Measurements from ENCODE around the gene GNAI3.

Gene GNAI3

GRCh38 chr1:109589177-109589576 is 40.8 kb downstream of the GNAI3 start (continued):
- TF ChIP-seq CREB5 (CRISPR knock-in tag; IDR thresholded peaks at IDR 0.05; ENCODE audit: low read depth) (no peak), OSR1 (CRISPR knock-in tag; IDR thresholded peaks at IDR 0.05) (no peak), RARB (CRISPR knock-in tag; IDR thresholded peaks at IDR 0.05) (no peak), GLIS3 (CRISPR knock-in tag; IDR thresholded peaks at IDR 0.05) (no peak), CSDC2 (CRISPR knock-in tag; IDR thresholded peaks at IDR 0.05) (no peak), ZNF8 (CRISPR knock-in tag; IDR thresholded peaks at IDR 0.05) (no peak), ZNF70 (CRISPR knock-in tag; IDR thresholded peaks at IDR 0.05) (no peak), TCF4 (CRISPR knock-in tag; IDR thresholded peaks at IDR 0.05; ENCODE audit: borderline replicate concordance) (no peak)

GRCh38 chr1:109589679-109590078 is 41.3 kb downstream of the GNAI3 start:
- ATAC-seq: no peak
- TF ChIP-seq, protein P1, sequence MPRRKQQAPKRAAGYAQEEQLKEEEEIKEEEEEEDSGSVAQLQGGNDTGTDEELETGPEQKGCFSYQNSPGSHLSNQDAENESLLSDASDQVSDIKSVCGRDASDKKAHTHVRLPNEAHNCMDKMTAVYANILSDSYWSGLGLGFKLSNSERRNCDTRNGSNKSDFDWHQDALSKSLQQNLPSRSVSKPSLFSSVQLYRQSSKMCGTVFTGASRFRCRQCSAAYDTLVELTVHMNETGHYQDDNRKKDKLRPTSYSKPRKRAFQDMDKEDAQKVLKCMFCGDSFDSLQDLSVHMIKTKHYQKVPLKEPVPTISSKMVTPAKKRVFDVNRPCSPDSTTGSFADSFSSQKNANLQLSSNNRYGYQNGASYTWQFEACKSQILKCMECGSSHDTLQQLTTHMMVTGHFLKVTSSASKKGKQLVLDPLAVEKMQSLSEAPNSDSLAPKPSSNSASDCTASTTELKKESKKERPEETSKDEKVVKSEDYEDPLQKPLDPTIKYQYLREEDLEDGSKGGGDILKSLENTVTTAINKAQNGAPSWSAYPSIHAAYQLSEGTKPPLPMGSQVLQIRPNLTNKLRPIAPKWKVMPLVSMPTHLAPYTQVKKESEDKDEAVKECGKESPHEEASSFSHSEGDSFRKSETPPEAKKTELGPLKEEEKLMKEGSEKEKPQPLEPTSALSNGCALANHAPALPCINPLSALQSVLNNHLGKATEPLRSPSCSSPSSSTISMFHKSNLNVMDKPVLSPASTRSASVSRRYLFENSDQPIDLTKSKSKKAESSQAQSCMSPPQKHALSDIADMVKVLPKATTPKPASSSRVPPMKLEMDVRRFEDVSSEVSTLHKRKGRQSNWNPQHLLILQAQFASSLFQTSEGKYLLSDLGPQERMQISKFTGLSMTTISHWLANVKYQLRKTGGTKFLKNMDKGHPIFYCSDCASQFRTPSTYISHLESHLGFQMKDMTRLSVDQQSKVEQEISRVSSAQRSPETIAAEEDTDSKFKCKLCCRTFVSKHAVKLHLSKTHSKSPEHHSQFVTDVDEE (CRISPR knock-in tag; IDR thresholded peaks at IDR 0.05): no peak
- TF ChIP-seq ZNF70 (CRISPR knock-in tag; IDR thresholded peaks at IDR 0.05) (no peak), ZFP3 (CRISPR knock-in tag; IDR thresholded peaks at IDR 0.05) (no peak), ZNF565 (CRISPR knock-in tag; conservative IDR thresholded peaks at IDR 0.05; ENCODE audit: low read depth) (no peak), BACH2 (CRISPR knock-in tag; IDR thresholded peaks at IDR 0.05; ENCODE audit: borderline replicate concordance) (no peak), ZNF8 (CRISPR knock-in tag; IDR thresholded peaks at IDR 0.05) (no peak), ZC3H10 (CRISPR knock-in tag; IDR thresholded peaks at IDR 0.05) (no peak), TOX (CRISPR knock-in tag; IDR thresholded peaks at IDR 0.05; ENCODE audit: borderline replicate concordance) (no peak)

GRCh38 chr1:109592916-109593315 is 44.5 kb downstream of the GNAI3 start:
- TF ChIP-seq ZNF70 (CRISPR knock-in tag; IDR thresholded peaks at IDR 0.05) (no peak), RARB (CRISPR knock-in tag; IDR thresholded peaks at IDR 0.05) (no peak), PATZ1 (CRISPR knock-in tag; IDR thresholded peaks at IDR 0.05; ENCODE audit: borderline replicate concordance) (no peak), ZC3H10 (CRISPR knock-in tag; IDR thresholded peaks at IDR 0.05) (no peak), ARNTL (CRISPR knock-in tag; IDR thresholded peaks at IDR 0.05; ENCODE audit: borderline replicate concordance, low read depth) (no peak), TCF4 (CRISPR knock-in tag; IDR thresholded peaks at IDR 0.05; ENCODE audit: borderline replicate concordance) (no peak), TOX (CRISPR knock-in tag; IDR thresholded peaks at IDR 0.05; ENCODE audit: borderline replicate concordance) (no peak), BACH2 (CRISPR knock-in tag; IDR thresholded peaks at IDR 0.05; ENCODE audit: borderline replicate concordance) (no peak), ZNF565 (CRISPR knock-in tag; conservative IDR thresholded peaks at IDR 0.05; ENCODE audit: low read depth) (no peak), OSR1 (CRISPR knock-in tag; IDR thresholded peaks at IDR 0.05) (no peak)
- TF ChIP-seq, protein P2, sequence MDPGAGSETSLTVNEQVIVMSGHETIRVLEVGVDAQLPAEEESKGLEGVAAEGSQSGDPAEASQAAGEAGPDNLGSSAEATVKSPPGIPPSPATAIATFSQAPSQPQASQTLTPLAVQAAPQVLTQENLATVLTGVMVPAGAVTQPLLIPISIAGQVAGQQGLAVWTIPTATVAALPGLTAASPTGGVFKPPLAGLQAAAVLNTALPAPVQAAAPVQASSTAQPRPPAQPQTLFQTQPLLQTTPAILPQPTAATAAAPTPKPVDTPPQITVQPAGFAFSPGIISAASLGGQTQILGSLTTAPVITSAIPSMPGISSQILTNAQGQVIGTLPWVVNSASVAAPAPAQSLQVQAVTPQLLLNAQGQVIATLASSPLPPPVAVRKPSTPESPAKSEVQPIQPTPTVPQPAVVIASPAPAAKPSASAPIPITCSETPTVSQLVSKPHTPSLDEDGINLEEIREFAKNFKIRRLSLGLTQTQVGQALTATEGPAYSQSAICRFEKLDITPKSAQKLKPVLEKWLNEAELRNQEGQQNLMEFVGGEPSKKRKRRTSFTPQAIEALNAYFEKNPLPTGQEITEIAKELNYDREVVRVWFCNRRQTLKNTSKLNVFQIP (CRISPR knock-in tag; IDR thresholded peaks at IDR 0.05; ENCODE audit: borderline replicate concordance, low read depth): no peak
- ATAC-seq: no peak

DNA sequence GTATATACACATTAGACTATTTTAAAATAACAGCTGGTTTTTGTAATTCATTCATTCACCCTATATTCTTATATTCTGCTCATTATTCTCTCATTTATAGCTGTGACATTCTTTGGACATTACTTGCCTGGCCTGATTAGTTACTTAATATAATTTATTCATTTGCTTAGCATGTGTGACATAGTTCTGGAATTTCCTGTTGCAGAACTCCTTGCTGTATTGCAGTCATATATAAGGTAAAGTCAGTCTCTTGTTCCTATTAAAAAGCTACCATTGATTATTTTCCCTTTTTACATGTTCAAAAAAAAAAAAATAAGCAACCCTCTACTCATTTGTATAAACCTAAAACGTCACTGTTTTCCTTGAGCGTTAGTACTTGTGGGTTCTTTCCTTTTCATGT is 47.1 kb downstream of the GNAI3 start:
- ATAC-seq: no peak
- no peak for TF ChIP-seq SNAI2 (CRISPR knock-in tag; IDR thresholded peaks at IDR 0.05)
- TF ChIP-seq RARB (CRISPR knock-in tag; IDR thresholded peaks at IDR 0.05): no peak
- no peak for TF ChIP-seq CSRNP3 (CRISPR knock-in tag; IDR thresholded peaks at IDR 0.05)
- TF ChIP-seq CREB5 (CRISPR knock-in tag; IDR thresholded peaks at IDR 0.05; ENCODE audit: low read depth): no peak
- TF ChIP-seq ZNF70 (CRISPR knock-in tag; IDR thresholded peaks at IDR 0.05): no peak
